Activated CD4-positive, alpha-beta T cell treated with anti-CD3 and anti-CD28 coated beads for 48 hours (primary cell): ENCODE measurements around the gene USP9Y.

Experiments
- DNase-seq: peaks from one replicate; pipeline ENCODE4 v3.0.0-alpha.2; 2020

Gene USP9Y

DNA sequence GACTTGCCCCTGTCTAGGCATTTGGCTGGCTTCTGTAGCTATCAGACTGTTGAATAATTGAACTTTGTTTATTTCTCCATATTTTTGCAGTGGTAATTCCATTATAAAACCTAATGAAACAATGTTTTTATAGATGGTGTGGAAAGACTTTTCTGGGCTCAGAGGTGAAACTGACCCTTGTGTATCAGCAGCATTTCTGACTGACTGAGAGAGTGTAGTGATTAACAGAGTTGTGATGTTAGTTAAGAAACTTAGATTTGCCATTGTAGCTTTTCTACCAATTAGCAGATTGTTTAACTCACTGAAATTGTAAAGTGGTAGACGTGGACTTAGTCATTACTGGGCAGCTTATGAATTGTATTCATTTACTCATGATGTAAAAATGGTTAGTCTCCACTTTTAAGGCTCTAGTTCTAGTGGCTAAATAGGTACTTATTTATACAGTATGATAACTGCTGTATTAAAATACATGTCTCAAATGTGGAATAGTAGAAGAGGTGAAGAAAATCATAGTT lies at the start of gene USP9Y:
Gene USP9Y (plus strand): TSS at position 51 of the 515 bp plus-strand sequence. CDS start 8,217 bp downstream, outside the sequence.
- no peak for DNase-seq

- no peak for DNase-seq
These were observed 49.4 kb upstream of the USP9Y start for GRCh38 chrY:12651621-12652036.

GRCh38 chrY:12661745-12662681 lies 39.0 kb upstream of the USP9Y start:
- peak; percentile 73 for DNase-seq

DNA sequence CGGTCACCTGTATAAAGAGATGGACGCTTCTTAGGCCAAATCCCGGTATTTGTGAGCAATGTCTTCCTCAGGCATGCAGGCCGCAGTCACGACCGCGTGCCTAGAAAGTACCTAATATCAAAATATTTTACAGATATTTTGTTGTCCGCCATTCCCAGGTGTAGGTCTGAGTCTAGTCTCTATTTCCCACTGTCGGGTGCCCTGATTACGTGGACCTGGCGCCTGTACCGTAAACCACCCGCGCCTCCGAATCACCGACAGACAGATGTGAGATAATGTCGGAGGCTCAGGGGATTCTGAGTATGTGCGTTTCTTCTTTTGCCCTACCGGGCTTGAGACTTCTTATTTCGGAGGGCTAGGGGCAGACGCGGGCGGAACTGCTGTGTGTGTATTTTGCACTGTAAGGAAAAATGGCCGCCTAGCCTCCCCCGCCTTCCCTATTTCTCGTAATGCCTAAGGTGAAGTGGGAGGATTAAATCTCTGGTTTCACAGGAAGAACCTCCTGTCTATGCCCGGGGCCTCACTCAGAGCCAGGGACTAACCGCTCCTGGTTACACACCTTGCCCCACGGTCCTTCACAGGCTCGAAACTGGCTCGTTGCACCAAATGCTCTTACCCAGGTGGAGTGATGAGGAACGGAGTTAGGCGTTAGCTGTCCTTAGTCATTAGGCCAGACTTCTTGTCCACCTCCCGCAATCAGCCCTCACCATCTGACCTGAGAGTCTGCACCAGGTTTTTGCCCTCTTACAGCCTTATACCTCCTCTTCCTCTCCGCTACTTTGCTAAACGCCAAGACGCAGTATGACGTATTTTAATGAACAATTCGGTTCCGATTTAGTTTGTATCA lies 38.1 kb upstream of the USP9Y start:
- DNase-seq: peak; percentile 68

DNA sequence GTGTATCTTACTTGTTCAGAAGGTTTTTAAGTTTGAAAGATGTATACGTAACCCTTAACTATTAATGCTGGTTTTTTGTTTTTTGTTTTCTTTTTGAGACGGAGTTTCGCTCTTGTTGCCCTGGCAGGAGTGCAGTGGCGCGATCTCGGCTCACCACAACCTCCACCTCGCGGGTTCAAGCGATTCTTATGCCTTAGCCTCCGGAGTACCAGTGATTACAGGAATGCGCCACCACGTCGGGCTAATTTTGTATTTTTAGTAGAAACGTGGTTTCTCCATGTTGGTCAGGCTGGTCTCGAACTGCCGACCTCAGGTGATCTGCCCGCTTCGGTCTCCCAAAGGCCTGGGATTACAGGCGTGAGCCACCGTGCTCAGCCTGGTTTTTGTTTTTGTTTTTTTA lies 37.2 kb upstream of the USP9Y start:
- DNase-seq: peak; percentile 4

DNA sequence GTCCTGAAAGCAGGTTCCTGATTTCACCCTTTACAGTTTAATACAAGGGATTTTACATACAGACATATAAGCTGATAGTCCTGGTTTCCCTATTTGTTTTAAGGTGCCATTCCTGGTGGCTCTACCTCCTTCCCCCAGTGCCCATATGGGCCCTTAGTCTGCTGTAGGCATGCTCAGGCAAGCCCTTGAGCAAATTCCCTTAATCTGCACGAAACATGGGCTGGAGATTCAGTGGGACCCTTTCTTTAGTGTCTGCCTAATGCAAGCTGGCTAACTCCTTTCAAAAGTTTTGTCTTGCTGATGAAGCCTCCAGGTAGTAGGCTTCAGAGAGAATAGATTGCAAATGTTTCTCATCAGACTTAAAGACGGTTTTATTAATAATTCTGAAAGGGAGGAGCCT lies 22.9 kb upstream of the USP9Y start:
- no peak for DNase-seq

DNA sequence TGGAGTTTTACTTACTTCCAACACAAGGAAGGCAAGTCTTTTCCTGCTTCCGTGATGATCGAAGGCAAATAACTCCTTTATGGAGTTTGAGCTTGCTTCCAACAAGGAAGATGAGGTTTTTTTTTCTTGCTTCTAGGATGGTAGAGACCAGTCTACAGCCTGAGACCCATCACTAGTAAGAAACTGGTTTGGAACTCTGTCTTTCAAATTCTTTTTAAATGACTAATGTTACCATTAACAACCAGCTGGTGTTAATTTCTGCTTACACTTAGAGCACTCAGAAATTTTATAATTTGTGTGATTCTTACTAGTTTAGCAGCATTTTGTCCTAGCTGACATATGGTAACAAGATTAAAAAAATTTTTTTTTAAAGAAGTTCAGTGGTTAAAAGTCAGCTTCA lies 19.5 kb upstream of the USP9Y start:
- no peak for DNase-seq

DNA sequence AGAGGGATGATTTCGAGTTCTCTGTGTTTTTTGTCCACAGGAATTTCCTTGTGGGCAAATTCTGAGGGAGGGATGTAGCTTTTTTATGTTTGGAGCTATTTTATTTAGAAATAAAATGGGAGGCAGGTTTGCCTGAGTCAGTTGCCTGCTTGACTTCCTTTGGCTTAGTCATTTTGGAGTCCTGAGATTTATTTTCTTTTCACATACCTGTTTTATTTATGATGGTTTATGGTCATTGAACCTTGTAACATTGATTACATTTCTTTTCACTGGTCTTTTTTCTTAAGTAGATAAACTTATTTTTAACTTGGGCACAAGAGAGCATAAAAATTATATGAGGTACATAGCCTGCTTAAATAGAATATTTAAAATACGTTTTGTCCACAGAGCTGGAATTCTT lies 12.7 kb upstream of the USP9Y start:
- DNase-seq: no peak

- DNase-seq: no peak
These were observed 944 bp upstream of the USP9Y start for GRCh38 chrY:12700087-12700486.

DNA sequence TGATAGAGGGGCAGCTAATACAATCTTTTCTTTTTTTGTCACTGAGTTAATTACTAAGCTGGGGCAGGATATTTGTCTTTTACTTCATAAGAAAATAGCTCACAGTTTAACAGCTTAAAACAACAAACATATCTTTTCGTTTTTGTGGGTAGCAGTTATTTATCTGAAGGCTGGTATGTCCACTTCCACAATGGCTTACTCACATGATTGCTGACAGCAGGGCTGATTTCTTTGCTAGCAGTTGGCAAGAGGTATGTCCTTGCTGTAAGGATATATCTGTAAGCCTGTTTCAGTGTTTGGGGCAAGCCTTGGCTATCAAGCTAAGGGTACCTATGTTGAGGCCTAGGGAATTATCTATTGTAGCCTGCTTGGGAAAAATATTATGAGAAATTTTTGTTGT lies 1.1 kb downstream of the USP9Y start:
- no peak for DNase-seq

- DNase-seq: no peak
These were observed 9.4 kb downstream of the USP9Y start for GRCh38 chrY:12710460-12710859.

- no peak for DNase-seq
These were observed 14.3 kb downstream of the USP9Y start for GRCh38 chrY:12715376-12715775.

DNA sequence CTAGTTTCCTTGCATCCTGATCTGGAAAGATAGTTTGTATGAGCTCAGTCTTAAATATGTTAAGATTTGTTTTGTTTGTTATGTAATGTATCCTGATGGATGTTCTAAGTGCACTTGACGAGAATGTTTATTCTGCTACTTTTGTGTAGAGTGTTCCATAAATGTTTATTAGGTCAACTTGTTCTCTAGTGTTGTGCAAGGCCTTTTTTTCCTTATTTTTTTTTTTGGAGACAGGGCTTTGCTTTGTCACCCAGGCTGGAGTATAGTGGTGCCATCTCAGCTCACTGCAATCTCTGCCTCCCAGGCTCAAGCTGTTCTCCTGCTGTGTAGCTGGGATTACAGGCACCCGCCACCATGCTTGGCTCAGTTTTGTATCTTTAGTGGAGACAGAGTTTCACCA lies 28.7 kb downstream of the USP9Y start:
- DNase-seq: no peak

- DNase-seq: peak; percentile 66
These were observed 32.6 kb downstream of the USP9Y start for GRCh38 chrY:12733625-12734024.

GRCh38 chrY:12734051-12734450 lies 33.0 kb downstream of the USP9Y start:
- DNase-seq: no peak

GRCh38 chrY:12741414-12741813 lies 40.4 kb downstream of the USP9Y start:
- DNase-seq: no peak

- DNase-seq: no peak
These were observed 41.7 kb downstream of the USP9Y start for GRCh38 chrY:12742725-12743124.

DNA sequence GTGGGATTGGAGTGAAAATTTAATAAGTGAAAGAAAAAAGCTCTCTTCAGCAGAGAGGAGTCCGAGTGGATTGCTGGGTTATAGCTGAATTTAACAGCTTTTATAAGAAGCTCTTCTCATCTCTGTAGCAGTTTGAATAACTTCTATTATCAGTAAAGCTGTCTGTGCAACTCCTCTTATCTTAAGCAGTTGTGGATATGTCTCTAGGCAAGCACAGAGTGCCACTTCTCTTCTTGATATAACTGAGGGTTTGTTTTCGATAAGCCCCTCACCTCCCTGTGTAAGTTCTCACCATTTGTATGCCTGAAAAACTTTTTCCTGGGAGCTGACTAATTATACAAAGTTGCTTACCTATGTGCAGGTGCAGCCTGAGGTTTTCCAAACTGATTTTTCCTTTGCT lies 43.1 kb downstream of the USP9Y start:
- DNase-seq: no peak

- DNase-seq: no peak
These were observed 48.3 kb downstream of the USP9Y start for GRCh38 chrY:12749293-12749692.

- DNase-seq: no peak
These were observed 51.8 kb downstream of the USP9Y start for GRCh38 chrY:12752856-12753255.

GRCh38 chrY:12756021-12756420 lies 55.0 kb downstream of the USP9Y start:
- no peak for DNase-seq

- no peak for DNase-seq
These were observed 64.9 kb downstream of the USP9Y start for GRCh38 chrY:12765976-12766375.

- DNase-seq: no peak
These were observed 83.5 kb downstream of the USP9Y start for GRCh38 chrY:12784521-12784920.

DNA sequence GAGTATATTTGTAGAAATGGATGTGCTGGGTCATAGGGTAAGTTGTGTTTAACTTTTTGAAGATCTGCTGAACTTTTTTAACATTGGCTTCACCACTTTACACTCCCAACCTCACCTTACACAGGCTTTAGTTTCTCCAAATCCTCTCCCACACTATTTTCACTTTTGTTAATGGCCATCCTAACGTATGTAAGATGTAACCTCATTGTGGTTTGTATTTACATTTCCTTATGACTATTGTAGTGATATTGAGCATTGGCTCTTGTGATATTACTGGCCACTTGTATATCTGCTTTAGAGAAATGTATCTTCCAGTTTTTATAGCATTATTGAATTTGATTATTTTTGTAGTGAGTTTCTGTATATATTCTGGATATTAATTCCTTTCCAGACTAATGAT lies 93.0 kb downstream of the USP9Y start:
- DNase-seq: no peak
